ENCODE data around the gene IRF2. TPM values are rescaled to one million over a fixed set of nuclear protein-coding genes. Genes with fewer than 3 reads are reported as not detected.

Gene IRF2
- total RNA-seq, 4 donors from 2014 or later, result 27.9 to 38.7 (median 29.9) TPM

- Histone ChIP-seq H3K36me3 (peaks cover 27% of the 10 kb centered on the region), H3K9me3 (no peaks in the 10 kb centered on the region), H3K4me1 (peaks cover 25% of the 10 kb centered on the region), H3K27me3 (no peaks in the 10 kb centered on the region), H3K27ac (no peak overlapping the region), H3K4me3 (no peak overlapping the region)
- no peak for DNase-seq (ENCODE audit: low spot score in 2 of 2)
- TF ChIP-seq EP300 (IDR thresholded peaks at IDR 0.05) (no peak), POLR2AphosphoS5 (IDR thresholded peaks at IDR 0.05) (no peak), CTCF (IDR thresholded peaks at IDR 0.05) (no peak), POLR2A (IDR thresholded peaks at IDR 0.05) (no peak)
- 95% methylated on average over 7 of the region's 7 CpGs for WGBS
Measured at GRCh38 chr4:184419976-184420375, 54.4 kb downstream of the IRF2 start.

- H3K27me3 ChIP-seq, result no peaks in the 10 kb centered on the region
- H3K4me1 ChIP-seq, result peaks cover 23% of the 10 kb centered on the region
- H3K36me3 ChIP-seq, result peaks cover 26% of the 10 kb centered on the region
- peak overlapping the region; percentile 12 for H3K4me3 ChIP-seq
- no peak for DNase-seq (ENCODE audit: low spot score in 2 of 2)
- WGBS, result 41% methylated on average over 8 of the region's 8 CpGs
- no peaks in the 10 kb centered on the region for H3K9me3 ChIP-seq
- H3K27ac ChIP-seq, result peak overlapping the region; percentile 79
- TF ChIP-seq CTCF (IDR thresholded peaks at IDR 0.05) (no peak), POLR2A (IDR thresholded peaks at IDR 0.05) (no peak), EP300 (IDR thresholded peaks at IDR 0.05) (no peak), POLR2AphosphoS5 (IDR thresholded peaks at IDR 0.05) (peak in 1 of 3 donors; percentile 11)
Measured at GRCh38 chr4:184417802-184418511, 56.4 kb downstream of the IRF2 start.

DNA sequence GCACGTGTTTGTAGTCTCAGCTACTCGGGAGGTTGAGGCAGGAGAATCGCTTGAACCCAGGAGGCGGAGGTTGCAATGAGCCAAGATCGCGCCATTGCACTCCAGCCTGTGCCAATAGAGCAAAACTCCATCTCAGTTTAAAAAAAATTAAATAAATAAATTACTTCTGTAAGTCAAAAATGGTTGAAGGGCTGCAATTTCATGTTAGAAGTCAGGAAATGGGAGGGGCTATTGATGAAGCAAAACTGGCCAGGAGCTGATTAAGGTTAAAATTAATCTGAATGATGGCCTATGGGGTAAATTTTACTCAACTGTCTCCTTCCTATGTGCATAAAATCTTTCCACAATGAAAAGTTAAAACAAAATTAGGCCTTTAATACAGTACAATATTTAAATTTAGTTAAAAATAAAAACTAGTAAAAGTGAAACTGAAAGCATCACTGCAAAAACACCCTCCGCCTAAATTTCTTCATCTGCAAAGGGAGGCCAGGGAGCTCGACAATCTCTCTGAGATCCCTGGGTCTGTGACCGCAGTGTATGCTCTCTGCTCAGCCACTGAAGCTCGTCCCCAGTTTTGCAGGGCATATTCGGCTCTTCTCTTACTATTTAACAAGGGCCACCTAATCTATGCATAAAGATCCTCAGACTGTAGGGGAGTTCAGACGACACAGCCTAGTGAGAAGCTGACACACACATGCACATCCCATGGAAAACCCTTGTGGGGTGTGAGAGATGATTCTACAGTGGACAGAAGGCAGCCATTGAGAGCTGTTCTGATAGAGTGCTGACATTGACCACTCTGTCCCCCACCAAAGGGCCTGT is 57.2 kb downstream of the IRF2 start:
- H3K27me3 ChIP-seq, result no peaks in the 10 kb centered on the region
- H3K9me3 ChIP-seq, result no peaks in the 10 kb centered on the region
- peaks cover 17% of the 10 kb centered on the region for H3K36me3 ChIP-seq
- H3K4me3 ChIP-seq, result peak overlapping the region; percentile 12
- H3K4me1 ChIP-seq, result peaks cover 23% of the 10 kb centered on the region
- peak overlapping the region; percentile 79 for H3K27ac ChIP-seq
- no peak for DNase-seq (ENCODE audit: low spot score in 2 of 2)
- TF ChIP-seq POLR2AphosphoS5 (IDR thresholded peaks at IDR 0.05) (no peak), POLR2A (IDR thresholded peaks at IDR 0.05) (no peak), CTCF (IDR thresholded peaks at IDR 0.05) (no peak), EP300 (IDR thresholded peaks at IDR 0.05) (no peak)
- 48% methylated on average over 12 of the region's 12 CpGs for WGBS

DNA sequence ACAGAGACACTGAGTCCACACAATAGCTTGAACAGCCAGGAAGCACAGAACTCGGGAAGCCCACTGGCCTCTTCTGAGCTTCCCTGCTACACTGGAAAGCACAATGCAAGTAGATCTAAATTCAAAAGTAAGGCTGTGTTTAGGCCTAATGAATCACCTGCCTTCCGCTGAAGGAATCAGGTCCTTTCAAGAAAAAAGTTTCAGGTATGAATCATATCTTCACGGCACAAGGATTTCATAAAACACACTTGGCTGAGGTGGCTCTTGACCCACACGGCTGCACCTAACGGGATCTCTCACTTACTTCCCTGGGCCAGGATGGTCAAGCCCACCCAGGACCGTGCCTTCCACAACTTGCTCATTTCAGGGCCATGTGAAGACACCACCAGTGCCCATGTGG is 59.3 kb downstream of the IRF2 start:
- no peaks in the 10 kb centered on the region for H3K9me3 ChIP-seq

More for the DNA sequence above, 59.3 kb downstream of the IRF2 start:
- H3K4me3 ChIP-seq, result no peak overlapping the region
- H3K36me3 ChIP-seq, result peaks cover 20% of the 10 kb centered on the region
- peaks cover 23% of the 10 kb centered on the region for H3K4me1 ChIP-seq
- H3K27me3 ChIP-seq, result no peaks in the 10 kb centered on the region
- no peak for DNase-seq (ENCODE audit: low spot score in 2 of 2)
- no peak overlapping the region for H3K27ac ChIP-seq
- WGBS, result 91% methylated on average over 6 of the region's 6 CpGs
- no peak for TF ChIP-seq CTCF (IDR thresholded peaks at IDR 0.05)
- no peak for TF ChIP-seq POLR2AphosphoS5 (IDR thresholded peaks at IDR 0.05)
- no peak for TF ChIP-seq POLR2A (IDR thresholded peaks at IDR 0.05)
- TF ChIP-seq EP300 (IDR thresholded peaks at IDR 0.05), result no peak

All from suprapubic skin (tissue), 4 donors.